HS-5 (cell line): Measurements from ENCODE around the gene CCAR1.
A peak's percentile ranks its signal among the peaks of the same experiment; 100 is the strongest.
"Not testable (repeated sequence)": the region's sequence is repeated elsewhere in the genome, so short reads cannot be mapped to it uniquely, and the experiment has no call there.

ENCODE experiments used
- DNase-seq: peaks from one replicate; pipeline ENCODE4 v3.0.0-alpha.2; 2012; ENCODE audit warnings: low read depth

Gene CCAR1

DNA sequence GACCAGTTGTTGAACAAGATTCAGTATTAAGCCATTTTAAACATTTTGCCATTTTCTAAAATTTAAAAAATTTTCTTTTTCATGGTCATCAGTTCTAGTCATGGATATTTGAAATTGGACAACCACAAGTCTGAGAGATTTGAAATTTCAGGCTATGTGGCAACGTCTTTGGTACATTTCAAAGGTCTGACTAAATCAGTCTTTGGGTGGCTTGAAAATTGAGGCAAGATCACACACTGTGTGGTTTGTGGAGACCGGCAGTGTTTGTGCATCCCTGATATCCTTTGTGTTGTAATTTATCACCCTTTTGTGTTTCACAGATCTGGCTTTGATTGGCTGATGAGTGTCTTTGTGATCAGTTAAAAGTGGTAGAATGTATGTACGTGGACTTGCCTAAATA, 35.7 kb downstream of the CCAR1 start:
- no peak for DNase-seq

DNA sequence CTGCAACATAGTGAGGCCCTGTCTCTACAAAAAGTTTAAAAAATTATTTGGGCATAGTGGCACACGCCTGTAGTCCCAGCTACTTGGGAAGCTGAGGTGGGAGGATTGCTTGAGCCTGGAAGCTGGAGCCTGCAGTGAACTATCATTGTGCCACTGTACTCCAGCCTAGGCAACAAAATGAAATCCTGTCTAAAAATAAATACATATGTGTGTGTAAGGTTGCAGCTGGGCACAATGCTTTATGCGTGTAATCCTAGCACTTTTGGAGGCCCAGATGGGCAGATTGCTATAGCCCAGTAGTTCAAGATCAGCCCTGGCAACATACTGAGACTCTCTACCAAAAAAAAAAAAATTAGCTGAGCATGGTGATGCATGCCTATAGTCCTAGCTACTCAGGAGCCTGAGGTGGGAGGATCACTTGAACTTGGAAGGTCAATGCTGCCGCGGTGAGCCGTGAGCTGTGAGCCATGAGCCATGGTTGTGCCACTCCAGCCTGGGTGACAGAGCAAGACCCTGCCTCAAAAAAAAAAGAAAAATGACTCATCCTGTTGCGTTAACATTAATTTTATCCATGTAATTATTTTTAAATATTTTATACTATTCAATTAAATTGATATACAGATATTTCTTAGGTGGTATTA, 38.3 kb downstream of the CCAR1 start:
- DNase-seq, result no peak

DNA sequence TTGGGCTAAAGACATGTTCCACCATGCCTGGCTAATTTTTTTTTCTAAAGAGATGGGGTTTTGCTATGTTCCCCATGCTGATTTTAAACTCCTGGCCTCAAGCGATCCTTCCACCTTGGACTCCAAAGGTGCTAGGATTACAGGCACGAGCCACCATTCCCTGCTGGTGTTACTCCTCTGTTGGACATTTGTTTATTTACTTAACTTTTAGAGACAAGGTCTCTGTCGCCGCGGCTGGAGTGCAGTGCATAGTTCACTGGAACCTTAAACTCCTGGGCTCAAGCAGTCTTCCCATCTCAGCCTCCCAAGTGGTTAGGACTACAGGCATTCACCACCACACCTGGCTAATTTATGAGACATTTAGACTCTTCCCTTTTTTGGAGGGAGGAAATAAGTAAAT, 38.9 kb downstream of the CCAR1 start:
- no peak for DNase-seq

DNA sequence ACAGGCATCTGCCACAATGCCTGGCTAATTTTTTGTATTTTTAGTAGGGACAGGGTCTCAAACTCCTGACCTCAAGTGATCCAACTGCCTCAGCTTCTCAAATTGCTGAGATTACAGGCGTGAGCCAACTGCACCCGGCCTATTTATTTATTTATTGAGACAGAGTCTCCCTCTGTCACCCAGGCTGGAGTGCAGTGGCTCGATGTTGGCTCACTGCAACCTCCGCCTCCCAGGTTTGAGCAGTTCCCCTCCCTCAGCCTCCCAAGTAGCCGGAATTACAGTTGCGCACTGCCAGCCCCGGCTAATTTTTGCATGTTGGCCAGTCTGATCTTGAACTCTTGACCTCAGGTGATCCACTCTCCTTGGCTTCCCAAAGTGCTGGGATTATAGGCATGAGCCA, 46.4 kb downstream of the CCAR1 start:
- not testable (repeated sequence) for DNase-seq

DNA sequence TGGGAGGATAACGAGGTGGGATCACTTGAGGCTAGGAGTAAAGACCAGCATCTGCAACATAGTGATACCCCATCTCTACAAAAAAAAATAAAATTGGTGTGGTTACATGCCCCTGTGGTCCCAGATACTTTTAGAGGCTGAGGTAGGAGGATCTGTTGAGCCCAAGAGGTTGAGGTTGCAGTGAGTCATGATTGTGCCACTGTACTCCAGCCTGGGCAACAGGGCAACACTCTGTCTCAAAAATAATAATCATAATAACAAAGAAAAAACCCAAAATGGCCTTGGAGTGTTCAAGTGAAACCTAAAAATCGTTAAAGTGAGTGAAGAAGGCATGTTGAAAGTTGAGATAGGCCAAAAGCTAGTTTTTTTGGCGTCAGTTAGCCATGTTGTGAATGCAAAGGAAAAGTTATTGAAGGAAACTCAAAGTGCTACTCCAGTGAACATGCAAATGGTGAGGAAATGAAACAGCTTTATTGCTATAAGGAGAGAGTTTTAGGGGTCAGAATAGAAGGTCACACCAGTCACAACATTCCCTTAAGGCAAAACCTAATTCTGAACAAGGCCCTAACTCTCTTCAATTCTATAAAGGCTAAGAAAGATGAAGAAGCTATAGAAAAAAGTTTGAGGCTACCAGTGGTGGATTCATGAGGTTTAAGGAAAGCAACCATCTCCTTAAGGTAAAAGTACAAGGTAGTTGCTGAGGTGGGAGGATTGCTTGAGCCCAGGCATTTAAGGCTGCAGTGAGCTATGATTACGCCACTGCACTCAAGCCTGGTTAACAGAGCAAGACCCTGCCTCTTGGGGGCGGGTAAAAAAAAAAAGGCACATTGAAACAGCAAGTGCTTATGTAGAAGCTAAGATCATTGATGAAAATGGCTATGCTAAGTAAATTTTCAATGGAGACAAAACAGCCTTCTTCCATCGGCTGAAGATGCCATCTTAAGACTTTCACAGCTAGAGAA, 60.9 kb downstream of the CCAR1 start:
- no peak for DNase-seq

DNA sequence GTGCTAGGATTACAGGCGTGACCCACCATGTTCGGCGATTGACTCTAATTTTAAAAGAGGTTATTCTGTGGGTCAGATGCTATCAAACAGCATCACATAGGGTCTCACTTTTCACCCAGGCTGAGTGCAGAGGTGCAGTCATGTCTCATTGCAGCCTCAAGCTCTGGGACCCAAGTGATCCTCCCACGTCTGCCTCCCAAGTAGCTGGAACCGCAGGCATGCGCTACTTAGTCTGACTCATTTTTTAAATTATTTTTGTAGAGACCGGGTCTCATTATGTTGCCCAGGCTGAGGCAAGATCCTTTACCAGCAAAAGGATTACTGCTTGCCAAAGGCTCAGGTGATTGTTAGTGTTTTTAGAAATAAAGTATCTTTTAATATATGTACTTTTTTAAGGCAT, 63.4 kb downstream of the CCAR1 start:
- no peak for DNase-seq

DNA sequence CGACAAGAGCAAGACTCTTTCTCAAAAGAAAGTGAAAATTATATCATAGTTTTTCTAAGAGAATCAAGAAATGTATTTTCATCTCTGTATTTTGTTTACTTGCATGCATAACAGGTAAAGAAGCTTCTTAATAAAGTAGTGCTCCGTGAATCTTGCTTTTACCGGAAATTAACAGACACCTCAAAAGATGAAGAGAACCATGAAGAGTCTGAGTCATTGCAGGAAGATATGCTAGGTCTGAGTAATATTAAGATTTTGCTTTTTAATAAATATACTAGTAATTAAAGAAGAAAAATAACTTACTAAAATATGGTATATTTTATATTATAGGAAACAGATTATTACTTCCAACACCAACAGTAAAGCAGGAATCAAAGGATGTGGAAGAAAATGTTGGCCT, 66.8 kb downstream of the CCAR1 start:
- no peak for DNase-seq

DNA sequence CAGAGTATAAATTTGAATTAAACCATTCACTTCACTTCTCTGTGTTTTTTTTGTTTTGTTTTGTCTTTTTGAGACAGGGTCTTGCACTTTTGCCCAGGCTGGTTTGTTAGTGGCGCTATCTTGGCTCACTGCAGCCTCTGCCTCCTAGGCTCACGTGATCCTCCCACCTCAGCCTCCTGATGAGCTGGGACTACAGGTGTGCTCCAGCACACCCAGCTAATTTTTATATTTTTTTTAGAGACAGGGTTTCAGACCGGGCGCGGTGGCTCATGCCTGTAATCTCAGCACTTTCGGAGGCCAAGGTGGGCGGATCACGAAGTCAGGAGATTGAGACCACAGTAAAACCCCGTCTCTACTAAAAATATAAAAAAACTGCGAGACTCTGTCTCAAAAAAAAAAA, 69.4 kb downstream of the CCAR1 start:
- no peak for DNase-seq

DNA sequence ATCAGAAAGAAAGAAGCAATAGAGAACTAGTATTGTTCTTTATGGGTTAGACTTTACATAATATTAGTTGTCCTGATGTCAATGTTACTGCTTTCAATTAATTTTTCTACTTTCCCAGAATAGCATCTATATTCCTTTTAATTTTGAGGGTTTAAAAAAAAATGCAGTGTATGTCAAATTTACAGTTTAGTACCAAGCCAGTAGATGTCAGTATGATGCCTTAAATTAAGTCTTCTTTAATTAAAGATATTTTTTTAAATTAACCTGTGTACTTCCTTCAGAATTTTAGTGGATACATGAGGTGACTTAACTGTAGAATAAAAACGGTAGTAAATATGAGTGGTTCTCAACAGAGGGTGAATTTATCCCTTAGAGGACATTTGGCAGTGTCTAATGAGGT, 71.1 kb downstream of the CCAR1 start:
- no peak for DNase-seq

DNA sequence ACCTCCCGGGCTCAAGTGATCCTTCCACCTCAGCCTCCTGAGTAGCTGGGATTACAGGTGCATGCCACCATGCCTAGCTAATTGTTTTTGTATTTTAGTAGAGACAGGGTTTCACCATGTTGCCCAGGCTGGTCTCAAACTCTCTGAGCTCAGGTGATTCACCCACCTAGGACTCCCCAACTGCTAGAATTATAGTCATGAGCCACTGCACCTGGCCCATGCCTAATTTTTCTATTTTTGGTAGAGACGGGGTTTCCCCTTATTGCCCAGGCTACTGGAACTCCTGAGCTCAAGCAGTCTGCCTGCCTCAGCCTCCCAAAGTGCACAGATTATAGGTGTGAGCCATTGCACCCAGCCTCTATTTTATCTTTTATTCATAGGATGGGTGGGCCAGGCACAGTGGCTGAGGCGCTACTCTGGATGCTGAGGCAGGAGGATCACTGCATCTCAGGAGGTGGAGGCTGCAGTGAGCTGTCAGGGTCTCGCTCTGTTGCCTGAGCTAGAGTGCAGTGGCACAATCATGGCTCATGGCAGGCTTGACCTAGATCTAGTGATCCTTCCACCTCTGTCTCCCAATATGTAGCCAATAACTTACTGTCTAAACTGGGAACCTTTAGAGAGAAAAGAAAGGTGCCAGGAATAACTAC, 75.0 kb downstream of the CCAR1 start:
- no peak for DNase-seq

DNA sequence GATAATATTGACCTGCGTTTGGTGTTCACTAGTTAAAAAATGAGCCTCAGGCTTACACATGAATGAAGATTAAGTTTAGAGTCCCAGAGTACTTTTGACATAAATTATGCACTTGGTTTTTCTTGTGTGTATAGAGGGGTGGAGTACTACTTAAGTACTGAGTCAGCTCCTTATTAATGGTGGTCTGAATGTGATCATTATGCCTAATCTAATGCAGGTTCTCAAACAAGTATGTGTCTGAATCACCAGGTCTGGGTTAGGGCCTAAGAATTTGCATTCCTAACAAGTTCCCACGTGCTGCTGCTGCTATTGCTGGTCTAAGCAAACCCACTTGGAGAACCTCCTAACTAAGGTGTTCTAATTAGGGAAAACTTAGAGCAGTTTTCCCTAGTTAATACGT, 75.6 kb downstream of the CCAR1 start:
- DNase-seq, result no peak

DNA sequence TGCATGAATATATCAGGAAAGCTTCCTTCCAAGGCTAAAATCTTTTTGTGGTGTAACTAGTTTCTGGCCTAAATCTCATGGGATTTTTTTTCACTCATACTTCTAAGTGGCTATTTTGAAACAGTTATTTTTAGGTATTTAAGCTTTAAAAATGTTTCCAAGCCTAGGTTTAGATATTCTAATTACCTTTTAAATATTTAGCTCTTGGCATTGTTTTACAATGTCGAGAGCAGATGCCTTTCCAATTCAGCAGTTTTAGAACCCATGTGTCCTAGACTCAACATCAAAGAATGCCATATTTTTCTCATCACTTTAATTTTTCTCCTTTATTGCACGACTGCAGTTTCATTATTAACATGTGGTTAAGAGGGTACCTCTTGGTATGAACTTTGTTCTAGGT, 79.2 kb downstream of the CCAR1 start:
- no peak for DNase-seq

DNA sequence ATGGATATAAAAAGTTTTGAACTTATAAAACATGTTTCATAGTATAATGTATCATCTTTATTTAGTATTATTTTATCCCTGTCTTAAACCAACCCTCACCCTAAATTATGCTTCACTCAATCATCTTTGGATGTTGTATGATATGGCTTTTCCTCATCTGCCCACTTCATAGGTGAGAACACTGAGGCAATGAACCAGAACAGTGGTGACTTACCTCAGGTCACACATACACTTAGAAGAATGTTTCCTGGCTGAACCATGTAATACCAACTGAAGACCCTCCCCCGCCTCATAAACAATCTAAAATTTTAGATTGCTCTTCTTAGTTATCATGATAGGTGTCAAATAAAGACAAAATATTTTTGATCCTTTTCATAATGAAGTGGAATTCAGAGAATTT, 83.7 kb downstream of the CCAR1 start:
- no peak for DNase-seq

DNA sequence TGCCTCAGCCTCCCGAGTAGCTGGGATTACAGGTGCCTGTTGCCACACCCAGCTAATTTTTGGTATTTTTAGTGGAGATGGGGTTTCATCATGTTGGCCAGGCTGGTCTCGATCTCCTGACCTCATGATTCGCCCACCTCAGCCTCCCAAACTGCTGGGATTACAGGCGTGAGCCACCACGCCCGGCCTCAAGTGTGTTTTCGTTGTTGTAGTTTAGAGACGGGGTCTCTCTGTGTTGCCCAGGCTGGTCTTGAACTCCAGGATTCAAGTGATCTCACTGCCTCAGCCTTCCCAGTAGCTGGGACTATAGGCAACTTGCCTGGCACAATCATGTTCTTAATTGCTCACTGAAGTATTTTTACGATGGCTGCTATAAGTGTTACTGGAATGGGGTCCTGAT, 89.8 kb downstream of the CCAR1 start:
- not testable (repeated sequence) for DNase-seq

DNA sequence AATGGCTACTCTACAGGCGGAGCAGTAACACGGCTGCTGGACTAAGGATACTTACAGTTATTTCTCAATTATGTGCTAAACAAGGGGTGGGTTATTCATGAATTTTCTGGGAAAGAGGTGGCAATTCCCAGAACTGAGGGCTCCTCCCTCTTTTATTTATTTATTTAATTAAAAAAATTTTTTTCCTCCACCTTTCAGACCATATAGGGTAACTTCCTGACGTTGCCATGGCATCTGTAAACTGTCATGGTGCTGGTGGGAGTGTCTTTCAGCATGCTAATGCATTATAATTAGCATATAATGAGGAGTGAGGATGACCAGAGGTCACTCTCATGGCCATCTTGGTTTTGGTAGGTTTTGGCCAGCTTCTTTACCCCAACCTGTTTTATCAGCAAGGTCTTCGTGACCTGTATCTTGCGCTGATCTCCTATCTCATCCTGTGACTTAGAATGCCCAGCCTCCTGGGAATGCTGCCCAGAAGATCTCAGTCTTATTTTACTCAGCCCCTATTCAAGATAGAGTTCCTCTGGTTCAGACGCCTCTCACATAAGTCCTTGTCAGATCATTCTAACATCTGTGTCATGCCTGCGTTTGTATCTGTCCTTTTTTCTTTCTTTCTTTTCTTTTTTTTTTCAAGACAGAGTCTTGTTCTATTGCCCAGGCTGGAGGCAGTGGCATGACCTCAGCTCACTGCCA, 90.4 kb downstream of the CCAR1 start:
- no peak for DNase-seq

DNA sequence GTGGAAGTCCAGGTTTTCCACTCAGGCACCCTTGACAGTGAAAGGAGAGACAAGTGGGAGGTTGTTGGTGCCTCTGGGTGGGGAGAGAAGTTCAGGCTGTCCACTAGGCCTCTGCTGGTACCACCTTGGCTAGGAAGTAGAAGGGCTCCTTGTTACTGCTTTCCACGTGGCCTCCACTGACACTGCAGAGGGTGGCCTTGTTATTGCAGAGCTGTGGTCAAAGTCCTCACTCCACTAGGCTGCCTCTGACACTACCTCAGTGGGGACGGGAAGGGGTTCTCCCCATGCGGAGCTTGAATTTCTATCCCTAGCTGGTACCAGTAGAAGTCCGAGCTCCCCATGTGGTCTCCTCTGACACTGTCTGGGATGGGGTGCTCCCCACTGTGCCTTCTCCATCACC, 91.4 kb downstream of the CCAR1 start:
- DNase-seq, result no peak

DNA sequence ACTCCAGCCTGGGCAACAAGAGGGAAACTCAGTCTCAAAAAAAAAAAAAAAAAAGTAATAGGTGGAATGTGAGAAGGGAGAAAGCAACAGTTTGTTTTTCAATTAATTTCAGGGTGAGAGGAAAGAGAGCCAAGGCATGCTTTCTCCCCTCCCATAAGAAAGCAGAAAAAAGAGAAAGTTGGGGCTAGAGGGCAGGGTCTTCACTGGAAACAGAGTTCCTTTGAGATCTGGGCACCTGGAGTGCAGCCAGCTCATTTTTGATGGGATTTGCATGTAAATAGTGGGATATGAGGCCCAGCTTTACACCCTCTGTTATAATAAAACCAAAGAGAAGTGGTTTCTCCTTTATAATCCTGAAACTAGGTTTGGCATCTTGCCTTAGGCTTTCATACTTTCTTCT, 92.5 kb downstream of the CCAR1 start:
- DNase-seq, result no peak

DNA sequence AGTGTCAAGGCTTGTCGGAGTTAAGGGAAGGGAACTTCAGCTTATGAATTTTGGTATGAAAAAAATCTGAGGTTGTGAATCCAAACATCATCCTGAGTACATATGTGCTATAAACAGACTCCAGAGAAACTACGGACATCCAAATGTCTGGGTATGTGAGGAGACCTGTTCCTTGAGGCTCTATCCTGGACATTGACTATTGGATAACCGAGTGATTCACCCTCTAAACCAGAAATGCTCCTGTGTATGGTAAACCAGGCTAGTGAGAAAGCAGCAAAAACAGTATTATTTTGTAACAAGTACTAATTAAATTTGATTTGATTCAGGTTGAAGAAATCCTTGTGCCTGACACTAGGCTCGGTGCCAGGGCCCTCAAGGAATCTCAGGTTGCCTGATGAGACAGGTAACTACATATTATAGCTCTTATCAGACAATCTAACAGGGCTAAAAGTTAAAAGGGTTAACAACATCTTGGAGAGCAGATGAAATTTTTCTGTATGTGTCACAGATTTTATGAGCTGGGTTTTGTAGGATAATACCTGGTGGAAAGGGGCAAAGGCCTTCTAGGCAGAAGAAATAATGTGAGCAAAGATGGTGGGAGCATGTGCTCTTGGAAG, 95.9 kb downstream of the CCAR1 start:
- no peak for DNase-seq

DNA sequence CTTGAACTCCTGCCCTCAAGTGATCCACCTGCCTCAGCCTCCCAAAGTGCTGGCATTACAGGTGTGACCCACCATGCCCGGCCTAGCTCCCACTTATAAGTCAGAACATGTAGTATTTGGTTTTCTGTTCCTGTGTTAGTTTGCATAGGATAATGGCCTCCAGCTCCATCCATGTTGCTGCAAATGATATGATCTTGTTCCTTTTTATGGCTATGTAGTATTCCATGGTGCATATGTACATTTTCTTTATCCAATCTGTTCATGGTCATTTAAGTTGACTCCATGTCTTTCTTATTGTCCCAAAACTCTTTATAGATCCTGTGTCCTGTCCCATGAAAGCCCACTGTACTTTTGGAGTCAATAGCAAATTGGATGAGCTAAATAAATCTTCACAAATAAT, 99.3 kb downstream of the CCAR1 start:
- DNase-seq, result not testable (repeated sequence)

DNA sequence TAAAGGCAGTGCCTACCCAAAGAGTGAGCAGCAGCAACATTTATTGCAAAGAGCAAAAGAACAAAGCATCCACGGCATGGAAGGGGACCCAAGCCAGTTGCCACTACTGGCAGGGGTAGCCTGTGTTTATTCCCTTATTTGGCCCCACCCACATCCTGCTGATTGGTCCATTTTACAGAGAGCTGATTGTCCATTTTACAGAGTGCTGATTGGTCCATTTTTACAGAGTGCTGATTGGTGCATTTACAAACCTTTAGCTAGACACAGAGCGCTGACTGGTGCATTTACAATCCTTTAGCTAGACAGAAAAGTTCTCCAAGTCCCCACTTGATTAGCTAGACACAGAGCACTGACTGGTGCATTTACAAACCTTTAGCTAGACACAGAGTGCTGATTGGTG, 101.6 kb downstream of the CCAR1 start:
- not testable (repeated sequence) for DNase-seq

DNA sequence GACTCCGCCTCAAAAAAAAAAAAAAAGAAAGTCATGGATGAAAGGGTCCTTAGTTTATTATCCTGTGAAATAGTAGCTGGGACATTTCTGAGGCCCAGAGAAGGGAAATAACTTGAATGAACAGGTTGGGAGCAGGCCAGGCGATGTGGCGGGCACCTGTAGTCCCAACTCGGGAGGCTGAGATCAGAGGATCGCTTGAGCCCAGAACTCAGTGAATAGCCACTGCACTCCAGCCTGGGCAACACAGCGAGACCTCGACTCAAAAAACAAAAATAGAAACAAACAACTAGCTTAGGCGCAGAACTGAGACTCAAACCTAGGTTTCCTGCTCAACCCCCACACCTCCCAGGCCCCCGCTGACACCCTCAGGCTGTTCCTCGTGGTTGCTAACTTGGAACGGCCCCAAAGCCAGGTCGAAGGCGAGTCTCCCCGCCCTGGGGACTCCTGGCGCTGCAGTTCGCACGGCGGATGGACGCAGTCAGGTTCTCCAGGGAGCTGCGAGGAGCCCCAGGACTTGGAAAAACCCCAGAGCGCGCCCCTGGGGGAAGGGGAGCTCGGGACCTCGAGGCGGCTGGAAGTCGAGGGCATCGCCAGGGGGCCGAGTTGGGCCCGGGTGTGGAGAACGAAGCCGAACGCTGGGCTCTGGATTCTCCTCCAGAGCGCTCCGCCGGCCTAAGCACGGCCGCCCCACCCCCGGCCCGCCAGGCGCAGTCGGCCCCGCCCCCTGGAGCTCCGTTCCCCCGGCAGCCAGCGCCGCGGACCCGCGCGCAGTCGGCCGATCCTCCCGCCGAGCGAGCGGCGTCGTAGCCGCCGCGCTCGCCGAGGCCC, 105.9 kb downstream of the CCAR1 start, which contains the start of gene STOX1:
Gene STOX1, plus strand, starts transcription at position 768 of the 828 bp plus-strand sequence. CDS start 93 bp downstream, outside the sequence.
- DNase-seq, result peak; percentile 15
